CD4-positive, alpha-beta T cell treated with Interleukin-15 for 1 hour (primary cell): Measurements from ENCODE around the gene SPINDOC.

Experiments
- DNase-seq: peaks from one replicate; pipeline ENCODE4 v3.0.0-alpha.2; 2020

Gene SPINDOC

GRCh38 chr11:63834535-63835157 is 21.4 kb downstream of the SPINDOC start:
- no peak for DNase-seq

DNA sequence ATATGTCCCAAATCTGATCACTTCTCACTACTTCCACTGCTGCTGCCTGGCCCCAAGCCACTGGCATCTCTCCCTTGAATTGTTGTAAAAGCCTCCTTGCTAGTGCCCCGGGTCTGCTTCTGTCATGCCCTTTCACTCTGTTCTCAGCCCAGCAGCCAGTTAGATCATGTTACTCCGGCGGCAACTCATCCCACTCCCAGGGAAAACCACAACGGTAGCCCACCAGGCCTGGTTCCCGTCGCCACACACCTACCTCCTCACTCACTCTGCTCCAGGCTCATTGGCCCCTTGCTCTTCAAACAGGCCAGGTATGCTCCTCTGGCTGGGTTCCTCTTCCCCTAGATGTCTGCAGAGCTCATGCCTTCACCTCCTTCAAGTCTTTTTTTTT is 21.9 kb downstream of the SPINDOC start:
- no peak for DNase-seq

DNA sequence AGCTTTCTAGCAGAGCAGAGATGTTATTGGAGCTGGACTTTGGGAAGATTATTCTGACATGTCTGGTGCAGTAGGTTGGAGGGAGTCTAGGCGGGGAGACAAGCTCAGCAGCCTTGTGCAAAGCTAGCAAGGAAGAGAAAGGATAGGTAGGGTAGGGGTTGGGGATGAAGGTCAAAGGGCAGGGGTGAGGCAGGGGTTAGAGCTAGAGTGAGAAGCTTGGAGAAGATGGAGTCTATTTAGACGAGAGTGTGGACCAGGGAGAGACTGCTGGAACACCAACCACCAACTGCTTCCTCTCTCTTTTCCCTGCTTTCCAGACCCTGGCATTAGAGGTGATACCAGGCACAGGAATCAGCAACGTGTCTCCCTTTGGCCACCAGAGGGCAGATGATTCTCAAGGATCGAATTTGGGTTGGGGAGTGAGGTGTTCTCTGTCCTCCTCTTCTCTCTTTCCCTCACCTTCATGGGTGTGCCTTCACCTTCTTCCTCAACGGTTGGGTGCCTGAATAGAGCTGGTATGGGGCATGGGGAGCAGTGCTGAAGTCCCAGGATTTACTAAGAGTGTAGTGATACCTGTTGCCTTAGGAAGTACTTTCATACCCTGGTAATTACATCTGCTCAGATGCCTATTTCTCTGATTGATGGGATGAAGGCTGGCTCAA is 23.9 kb downstream of the SPINDOC start:
- peak; percentile 72 for DNase-seq

GRCh38 chr11:63837739-63838138 is 24.5 kb downstream of the SPINDOC start:
- DNase-seq = no peak

DNA sequence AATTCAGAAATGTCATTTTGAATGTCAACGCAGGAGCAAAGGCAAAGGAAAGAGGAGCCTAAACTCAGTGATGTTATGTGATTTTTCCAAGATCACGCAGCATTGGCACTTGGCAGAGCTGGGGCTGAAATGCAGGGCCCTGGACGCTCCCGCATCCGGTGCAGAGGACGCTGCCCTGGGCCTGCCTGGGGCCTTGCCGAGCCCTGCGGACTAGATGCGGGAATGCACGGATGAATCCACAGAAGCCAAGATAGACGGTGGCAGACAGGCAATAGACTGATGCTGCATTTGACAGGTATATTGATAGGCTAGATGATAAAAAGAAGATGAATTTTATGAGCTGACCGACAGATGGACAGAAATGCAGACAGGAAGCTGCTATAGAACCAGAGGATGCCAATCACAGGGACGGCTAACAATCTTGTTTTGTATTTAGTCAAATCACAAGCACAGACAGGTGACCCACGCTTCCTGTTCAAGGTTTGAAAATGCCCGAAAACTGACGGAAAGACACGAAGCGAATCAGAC is 25.0 kb downstream of the SPINDOC start:
- DNase-seq = no peak

- DNase-seq = peak; percentile 98
These were observed 25.6 kb downstream of the SPINDOC start, which contains the start of gene MARK2 for GRCh38 chr11:63838678-63839507. TSS of gene MARK2 (plus strand) at chr11:63839110. CDS start at chr11:63839507, 397 bp downstream.

DNA sequence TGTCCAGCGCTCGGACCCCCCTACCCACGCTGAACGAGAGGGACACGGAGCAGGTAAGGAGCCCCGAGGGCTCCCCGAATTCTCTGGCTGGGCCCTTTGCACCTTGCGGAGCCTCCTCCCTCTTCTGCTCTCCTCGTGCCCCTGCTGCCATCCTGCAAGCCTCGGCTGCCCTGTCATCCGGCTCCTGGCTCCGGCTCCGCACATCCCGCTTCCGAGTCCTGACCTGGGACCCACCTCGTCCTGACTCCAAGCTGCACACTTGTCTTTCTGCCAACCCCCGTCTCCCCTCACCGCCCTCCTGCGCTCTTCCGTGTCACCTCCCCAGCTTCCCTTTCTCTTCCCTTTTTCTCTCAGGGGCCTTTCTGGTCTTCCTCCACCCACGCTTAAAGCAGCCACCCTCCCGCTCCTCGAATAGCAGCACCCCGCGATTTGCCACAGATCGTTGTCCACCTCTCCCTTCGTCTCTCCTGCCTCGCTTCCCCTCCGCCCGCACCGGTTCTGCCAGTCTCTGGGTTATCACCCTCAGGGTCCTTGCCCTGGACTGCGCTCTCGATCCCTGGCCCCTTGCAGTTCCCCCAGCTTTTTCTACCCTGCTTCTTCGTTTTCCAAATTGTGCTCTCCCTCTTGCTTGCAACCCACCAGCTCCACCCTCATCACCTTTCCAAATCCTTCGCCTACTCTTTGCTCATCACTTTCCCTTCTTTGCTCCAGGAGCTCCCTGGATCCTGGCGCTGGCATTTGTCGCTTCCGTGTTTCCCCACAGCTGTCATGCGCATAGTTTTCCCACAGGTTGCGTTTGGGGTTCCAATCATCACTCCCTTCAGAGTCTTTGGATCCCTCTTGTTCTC is 26.5 kb downstream of the SPINDOC start:
- DNase-seq = peak; percentile 25

DNA sequence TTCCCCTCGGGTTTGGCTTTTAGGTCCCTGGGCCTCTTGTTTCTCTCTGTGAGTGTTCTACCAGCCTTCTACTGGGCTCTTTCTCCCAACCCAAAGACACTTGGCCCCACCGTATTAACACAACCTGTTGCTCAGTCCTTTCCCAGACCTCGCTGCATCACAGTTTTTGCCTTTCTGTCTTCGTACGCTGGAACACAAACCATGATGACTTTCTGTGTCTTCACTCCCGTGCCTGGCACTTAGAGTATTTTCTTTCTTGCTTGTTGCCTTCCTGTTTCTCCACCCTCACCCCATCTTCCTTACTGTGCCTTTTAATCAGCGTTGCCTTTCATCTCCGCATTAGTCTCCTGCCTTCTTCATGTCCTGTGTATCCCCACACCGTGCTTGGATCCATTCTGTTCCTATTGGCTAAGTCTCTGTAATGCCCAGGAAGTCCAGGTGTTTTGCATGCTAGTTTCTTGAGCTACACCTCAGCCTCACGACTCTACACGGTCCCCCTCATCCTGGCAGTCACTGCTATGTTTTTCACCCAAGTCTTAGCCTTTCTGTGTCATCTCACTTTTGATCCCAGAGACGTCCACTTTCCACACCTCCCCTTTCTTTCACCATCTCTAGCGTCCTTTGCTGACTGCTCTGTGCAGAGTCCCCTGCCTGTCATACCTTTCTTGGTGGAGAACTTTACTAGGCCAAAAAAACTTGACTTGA is 27.3 kb downstream of the SPINDOC start:
- no peak for DNase-seq

DNA sequence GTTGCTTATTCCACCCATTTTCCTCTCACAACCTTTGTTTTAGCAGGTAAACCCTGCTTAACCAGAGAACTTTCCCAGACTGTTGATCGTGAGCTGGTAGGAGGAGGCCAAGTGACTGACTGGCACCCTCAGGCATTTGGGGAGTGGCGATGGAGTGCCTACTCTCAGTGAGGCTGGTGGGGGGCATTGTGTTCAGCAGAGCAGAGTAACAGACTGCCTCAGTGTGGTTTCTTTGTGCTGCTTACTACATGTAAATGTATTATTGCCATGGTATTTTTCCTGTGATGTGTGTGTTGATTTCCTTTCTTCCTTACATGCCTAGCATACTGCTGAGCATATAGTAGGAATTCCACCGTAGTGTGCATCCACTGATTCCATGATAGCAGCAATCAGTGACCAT is 28.3 kb downstream of the SPINDOC start:
- no peak for DNase-seq

- no peak for DNase-seq
These were observed 29.8 kb downstream of the SPINDOC start for GRCh38 chr11:63843041-63843440.

DNA sequence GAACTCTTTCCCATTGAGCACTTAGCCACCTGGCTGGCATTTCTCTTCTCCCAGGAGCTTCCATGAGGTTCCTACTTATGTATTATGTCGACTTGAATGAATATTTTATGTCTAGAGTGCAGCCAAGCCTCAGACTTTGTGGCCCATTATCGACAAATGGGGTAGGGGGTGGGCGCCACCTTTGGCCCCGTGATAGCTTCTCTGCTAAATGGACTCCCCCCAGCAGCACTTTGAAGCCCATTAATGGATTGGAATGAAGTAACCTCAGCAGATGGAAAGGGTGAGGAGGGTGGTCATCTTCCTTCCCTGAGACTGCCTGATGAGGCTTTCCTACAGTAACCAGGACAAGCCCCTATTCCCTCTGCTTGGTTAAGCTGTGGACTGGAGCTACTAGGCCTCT is 31.6 kb downstream of the SPINDOC start:
- no peak for DNase-seq

DNA sequence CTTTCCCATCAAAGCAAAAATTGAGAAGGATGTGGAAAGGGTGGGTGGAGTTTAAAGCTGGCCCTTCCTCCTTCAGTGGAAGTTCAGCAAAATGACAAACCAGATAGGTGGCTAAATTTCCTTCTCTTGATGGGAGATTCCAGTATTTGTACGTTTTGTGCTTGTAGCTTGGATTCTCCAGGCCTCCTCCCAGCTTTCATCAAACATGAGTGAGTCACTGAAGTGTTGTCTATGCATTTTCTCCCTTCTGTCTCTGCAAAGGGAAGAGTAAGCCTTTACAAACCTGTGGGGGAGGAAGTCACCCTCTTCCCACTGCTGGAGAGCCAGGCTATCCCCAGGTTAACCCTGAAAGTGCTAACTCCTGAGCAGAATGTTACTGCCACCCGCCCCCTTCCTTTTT is 32.0 kb downstream of the SPINDOC start:
- DNase-seq = peak; percentile 33

DNA sequence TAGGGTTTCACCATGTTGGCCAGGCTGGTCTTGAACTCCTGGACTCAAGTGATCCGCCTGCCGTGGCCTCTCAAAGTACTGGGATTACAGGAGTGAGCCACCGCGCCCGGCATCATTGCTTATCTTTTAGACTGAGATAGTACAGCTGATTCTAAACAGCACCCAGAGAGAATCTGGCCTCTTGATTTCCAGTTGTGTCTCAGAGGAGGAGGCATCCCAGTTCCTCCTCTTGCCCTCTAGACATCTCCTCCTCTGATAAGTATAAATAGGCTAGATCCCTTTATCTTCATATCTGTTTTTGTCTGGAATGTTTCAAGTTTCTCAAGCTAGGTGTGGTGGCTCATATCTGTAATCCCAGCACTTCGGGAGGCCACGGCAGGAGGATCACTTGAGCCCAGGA is 32.7 kb downstream of the SPINDOC start:
- no peak for DNase-seq

DNA sequence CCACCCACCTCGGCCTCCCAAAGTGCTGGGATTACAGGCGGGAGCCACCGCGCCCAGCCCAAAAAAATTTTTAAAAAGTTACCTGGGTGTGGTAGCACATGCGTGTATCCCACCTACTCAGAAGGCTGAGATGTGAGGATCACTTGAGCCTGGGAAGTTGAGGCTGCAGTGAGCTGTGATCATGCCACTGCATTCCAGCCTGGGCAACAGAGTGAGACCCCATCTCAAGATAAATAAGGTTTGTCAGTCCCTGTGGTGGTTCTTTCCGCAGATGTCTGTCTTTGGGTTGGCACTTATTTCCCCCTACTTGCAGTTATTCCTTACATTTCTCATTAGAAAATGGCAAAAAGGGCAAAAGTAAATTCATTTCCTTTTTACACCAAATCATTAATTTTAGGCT is 33.6 kb downstream of the SPINDOC start:
- no peak for DNase-seq

- no peak for DNase-seq
These were observed 34.1 kb downstream of the SPINDOC start for GRCh38 chr11:63847363-63847762.

GRCh38 chr11:63849691-63850090 is 36.4 kb downstream of the SPINDOC start:
- DNase-seq = no peak

DNA sequence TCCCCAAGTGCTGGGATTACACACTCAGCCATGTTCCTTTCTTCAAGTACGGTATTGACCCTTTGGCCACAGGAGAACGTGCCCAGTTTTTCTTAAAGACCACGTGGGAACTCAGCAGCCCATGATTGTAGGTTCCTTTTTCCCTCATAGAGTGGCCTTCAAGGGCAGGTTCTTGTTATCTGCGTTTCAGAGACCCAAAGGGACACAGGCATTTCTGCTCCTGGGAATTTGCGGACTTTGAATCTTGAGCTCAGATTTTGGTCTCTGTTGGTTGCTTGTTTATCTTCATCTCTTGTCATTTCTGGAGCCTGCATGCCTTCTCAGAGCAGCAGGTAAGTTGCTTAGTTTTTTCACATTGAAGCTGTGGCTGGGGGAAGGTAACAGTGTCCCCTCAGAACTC is 37.7 kb downstream of the SPINDOC start:
- no peak for DNase-seq

DNA sequence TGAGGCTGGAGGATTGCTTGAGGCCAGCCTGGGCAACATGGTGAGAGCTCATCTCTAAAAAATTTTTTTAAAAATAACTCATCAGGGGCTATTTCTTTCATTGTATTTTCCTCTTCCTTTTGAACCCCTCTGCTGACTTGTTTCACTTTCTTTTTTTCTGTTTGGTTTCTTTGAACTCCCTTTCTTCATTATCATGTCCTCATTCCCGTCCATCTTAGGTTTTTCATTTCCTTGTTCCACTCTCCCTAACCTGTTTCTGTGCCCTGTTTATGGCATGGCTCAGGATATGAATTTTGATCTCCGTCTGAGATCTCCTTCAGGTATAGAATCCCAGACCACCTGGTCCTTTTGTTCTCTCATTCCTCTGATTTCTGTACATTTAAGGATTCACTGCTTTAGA is 38.1 kb downstream of the SPINDOC start:
- DNase-seq = no peak

GRCh38 chr11:63853476-63853875 is 40.2 kb downstream of the SPINDOC start:
- DNase-seq = no peak

GRCh38 chr11:63854696-63855095 is 41.4 kb downstream of the SPINDOC start:
- no peak for DNase-seq

DNA sequence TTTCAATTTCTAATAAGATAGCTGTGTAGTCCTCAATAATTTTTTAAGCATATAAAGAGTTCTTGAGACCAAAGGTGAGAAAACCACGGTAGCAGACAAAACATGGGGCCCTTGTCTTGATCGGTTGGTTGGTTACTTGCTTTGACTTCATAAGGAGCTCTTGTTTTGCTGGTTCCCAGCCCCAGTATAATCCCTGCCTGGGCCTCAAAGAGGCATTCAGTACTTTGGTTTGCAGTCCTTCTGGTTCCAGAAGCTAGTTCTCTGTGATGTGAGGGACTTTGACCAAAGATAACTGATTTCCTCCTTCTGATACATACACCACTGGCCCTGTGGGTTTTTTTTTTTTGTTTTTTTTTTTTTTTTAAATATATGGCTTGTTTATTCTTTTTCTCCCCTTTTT is 42.7 kb downstream of the SPINDOC start:
- DNase-seq = no peak
